ENCODE results near the gene NR5A1.

The NR5A1 gene

GRCh38 chr9:124456341-124457078 is 50.7 kb downstream of the NR5A1 start:
- FAIRE-seq = no peak

- no peak for FAIRE-seq
Measured at GRCh38 chr9:124455820-124456219, 51.4 kb downstream of the NR5A1 start.

- no peak for FAIRE-seq
Measured at GRCh38 chr9:124454791-124455443, 52.3 kb downstream of the NR5A1 start.

GRCh38 chr9:124454296-124454695 is 52.9 kb downstream of the NR5A1 start:
- no peak for FAIRE-seq

GRCh38 chr9:124453586-124454191 is 53.5 kb downstream of the NR5A1 start:
- no peak for FAIRE-seq

GRCh38 chr9:124452841-124453585 is 54.2 kb downstream of the NR5A1 start:
- FAIRE-seq = no peak

- no peak for FAIRE-seq
Measured at GRCh38 chr9:124452326-124452725, 54.9 kb downstream of the NR5A1 start.

GRCh38 chr9:124450931-124451661 is 56.1 kb downstream of the NR5A1 start:
- FAIRE-seq = no peak

- no peak for FAIRE-seq
Measured at GRCh38 chr9:124450241-124450924, 56.8 kb downstream of the NR5A1 start, which contains the start of gene ADGRD2. Gene ADGRD2 (plus strand): TSS chr9:124450451. CDS start chr9:124451667, 1,216 bp downstream.

GRCh38 chr9:124449381-124450151 is 57.6 kb downstream of the NR5A1 start:
- FAIRE-seq = no peak

- no peak for FAIRE-seq
Measured at GRCh38 chr9:124448019-124448418, 59.2 kb downstream of the NR5A1 start.

- FAIRE-seq = no peak
Measured at GRCh38 chr9:124447297-124447661, 59.9 kb downstream of the NR5A1 start.

- FAIRE-seq = no peak
Measured at GRCh38 chr9:124444166-124444565, 63.0 kb downstream of the NR5A1 start.

GRCh38 chr9:124443625-124444024 is 63.6 kb downstream of the NR5A1 start:
- no peak for FAIRE-seq

- FAIRE-seq = no peak
Measured at GRCh38 chr9:124442826-124443225, 64.4 kb downstream of the NR5A1 start.

GRCh38 chr9:124442379-124442778 is 64.8 kb downstream of the NR5A1 start:
- FAIRE-seq = no peak

GRCh38 chr9:124441291-124441690 is 65.9 kb downstream of the NR5A1 start:
- no peak for FAIRE-seq

- no peak for FAIRE-seq
Measured at GRCh38 chr9:124440786-124441185, 66.4 kb downstream of the NR5A1 start.

GRCh38 chr9:124439686-124440243 is 67.4 kb downstream of the NR5A1 start:
- FAIRE-seq = no peak

GRCh38 chr9:124439086-124439485 is 68.1 kb downstream of the NR5A1 start:
- no peak for FAIRE-seq

GRCh38 chr9:124438091-124438490 is 69.1 kb downstream of the NR5A1 start:
- no peak for FAIRE-seq
